Endothelial cell (in vitro differentiated cells): Measurements from ENCODE around the gene C3orf49. TPM values are rescaled to one million over a fixed set of nuclear protein-coding genes. Genes with fewer than 3 reads are reported as not detected.
A peak's percentile ranks its signal among the peaks of the same experiment; 100 is the strongest.

Experiments used
- DNase-seq: peaks from one replicate; pipeline ENCODE4 v3.0.0; 2021; ENCODE audit warnings: low spot score
- H3K27ac Mint-ChIP-seq: one replicate; pipeline ENCODE4 v1.8.0; 2021; ENCODE audit warnings: mixed read lengths, inconsistent platforms; ENCODE audit not compliant: unreplicated experiment
- H3K27me3 Mint-ChIP-seq: one replicate; pipeline ENCODE4 v1.8.0; 2021; ENCODE audit warnings: mild to moderate bottlenecking, moderate library complexity, mixed read lengths, inconsistent platforms; ENCODE audit not compliant: unreplicated experiment
- H3K36me3 Mint-ChIP-seq: one replicate; pipeline ENCODE4 v1.8.0; 2021; ENCODE audit warnings: mild to moderate bottlenecking, low read depth, mixed read lengths, inconsistent platforms; ENCODE audit not compliant: unreplicated experiment
- H3K4me1 Mint-ChIP-seq: one replicate; pipeline ENCODE4 v1.8.0; 2021; ENCODE audit warnings: mild to moderate bottlenecking, mixed read lengths, inconsistent platforms; ENCODE audit not compliant: unreplicated experiment
- H3K4me3 Mint-ChIP-seq: one replicate; pipeline ENCODE4 v1.8.0; 2021; ENCODE audit warnings: mild to moderate bottlenecking, mixed read lengths, inconsistent platforms; ENCODE audit not compliant: unreplicated experiment
- H3K9me3 Mint-ChIP-seq: one replicate; pipeline ENCODE4 v1.8.0; 2021; ENCODE audit warnings: mixed read lengths, inconsistent platforms; ENCODE audit not compliant: unreplicated experiment
- CTCF ChIP-seq: fragments of 200-600 bp; sonication (generic); IDR thresholded peaks from one replicate; pipeline ENCODE4 v1.5.0; 2021; ENCODE audit warnings: antibody characterized with exemption; ENCODE audit not compliant: unreplicated experiment
- total RNA-seq: library from RNA; stranded (reverse); fragmentation: NEBNext Ultra II Directional; extraction: Animal tissue kit (Norgen Biotek cat#: 25700); gene quantifications from one replicate; pipeline ENCODE4 v1.2.1, GENCODE V29; 2021; ENCODE audit not compliant: unreplicated experiment

The C3orf49 gene
- total RNA-seq, 1 donor from 2014 or later = not detected

GRCh38 chr3:63862804-63863149, 43.7 kb downstream of the C3orf49 start:
- Mint-ChIP-seq H3K36me3 (peaks cover 14% of the 10 kb centered on the region), H3K9me3 (no peaks in the 10 kb centered on the region), H3K4me1 (peaks cover 31% of the 10 kb centered on the region), H3K27ac (peak overlapping the region; percentile 85), H3K27me3 (peaks cover 12% of the 10 kb centered on the region), H3K4me3 (peak overlapping the region; percentile 97)
- no peak for TF ChIP-seq CTCF
- DNase-seq = no peak

- no peak for TF ChIP-seq CTCF
- peak within 1 kb of the TSS; percentile 91 for H3K27ac Mint-ChIP-seq
- peaks cover 14% of the 10 kb centered on the region for H3K36me3 Mint-ChIP-seq
- H3K4me1 Mint-ChIP-seq = peaks cover 31% of the 10 kb centered on the region
- H3K27me3 Mint-ChIP-seq = peaks cover 12% of the 10 kb centered on the region
- peak within 1 kb of the TSS; percentile 97 for H3K4me3 Mint-ChIP-seq
- peak; percentile 64 for DNase-seq
- H3K9me3 Mint-ChIP-seq = no peaks in the 10 kb centered on the region
Observed at GRCh38 chr3:63863150-63864007, 44.3 kb downstream of the C3orf49 start, which contains the start of the genes ATXN7 and THOC7. Gene ATXN7, plus strand, starts transcription at chr3:63863867. Its CDS starts 48,732 bp downstream, at chr3:63912599. Gene THOC7, minus strand, starts transcription at chr3:63863805. Its CDS starts 15 bp downstream, at chr3:63863790.

GRCh38 chr3:63864008-63864964, 45.2 kb downstream of the C3orf49 start:
- H3K4me1 Mint-ChIP-seq = peaks cover 31% of the 10 kb centered on the region
- DNase-seq = peak; percentile 29
- peak overlapping the region; percentile 91 for H3K27ac Mint-ChIP-seq
- H3K4me3 Mint-ChIP-seq = peak overlapping the region; percentile 94
- H3K9me3 Mint-ChIP-seq = no peaks in the 10 kb centered on the region
- peaks cover 14% of the 10 kb centered on the region for H3K36me3 Mint-ChIP-seq
- peaks cover 12% of the 10 kb centered on the region for H3K27me3 Mint-ChIP-seq
- no peak for TF ChIP-seq CTCF

GRCh38 chr3:63864965-63865327, 45.8 kb downstream of the C3orf49 start:
- no peak for DNase-seq
- Mint-ChIP-seq H3K4me3 (peak overlapping the region; percentile 94), H3K9me3 (no peaks in the 10 kb centered on the region), H3K4me1 (peaks cover 31% of the 10 kb centered on the region), H3K36me3 (peaks cover 14% of the 10 kb centered on the region), H3K27ac (peak overlapping the region; percentile 91), H3K27me3 (peaks cover 12% of the 10 kb centered on the region)
- no peak for TF ChIP-seq CTCF
